OCI-LY7 (cell line): ENCODE results near the gene ELOVL5. TPM values are rescaled to one million over a fixed set of nuclear protein-coding genes. Genes with fewer than 3 reads are reported as not detected.

Source experiments
- BruUV-seq: library from RNA; stranded (reverse); fragments of 400-500 nt; replicated peaks from 2 replicates; lab custom pipeline; 2021; lab: Mats Ljungman, UMichigan
- CTCF ChIA-PET: fragments of 300-600 bp; sonication (Branson Sonifier 250); formaldehyde crosslinking; loops from one replicate; lab custom pipeline; 2022; ENCODE audit warnings: antibody characterized with exemption; ENCODE audit not compliant: unreplicated experiment; lab: Charles Lee
- POLR2A ChIA-PET: fragments of 300-600 bp; sonication (Branson Sonifier 250); formaldehyde crosslinking; loops from one replicate; lab custom pipeline; 2022; ENCODE audit warnings: antibody characterized with exemption; lab: Charles Lee
- DNase-seq: peaks from one replicate; pipeline ENCODE4 v3.0.0-alpha.2; 2015; ENCODE audit warnings: low spot score
- H2AFZ ChIP-seq: fragments of 200-600 bp; sonication (generic), shearing (Covaris generic); 2 replicates; pipeline ENCODE4 v1.6.1; 2014; ENCODE audit warnings: mild to moderate bottlenecking, antibody characterized with exemption, low read length, moderate library complexity
- H3K27ac ChIP-seq: fragments of 200-600 bp; sonication (generic); 2 replicates; pipeline ENCODE4 v1.5.1; 2014; ENCODE audit warnings: mixed run types, low read depth, mild to moderate bottlenecking, moderate library complexity, low read length, inconsistent platforms; ENCODE audit not compliant: poor library complexity, severe bottlenecking
- H3K36me3 ChIP-seq: fragments of 200-600 bp; sonication (generic); 2 replicates; pipeline ENCODE4 v1.6.1; 2014; ENCODE audit warnings: mild to moderate bottlenecking, antibody characterized with exemption, low read length, moderate library complexity, mixed read lengths; ENCODE audit not compliant: insufficient read depth
- H3K4me1 ChIP-seq: fragments of 200-600 bp; sonication (generic); 2 replicates; pipeline ENCODE4 v1.5.1; 2014; ENCODE audit warnings: mild to moderate bottlenecking, low read length; ENCODE audit not compliant: insufficient read depth, poor library complexity, severe bottlenecking
- H3K4me2 ChIP-seq: fragments of 200-600 bp; sonication (generic); 2 replicates; pipeline ENCODE4 v1.6.1; 2014; ENCODE audit warnings: mild to moderate bottlenecking, low read length
- H3K4me3 ChIP-seq: fragments of 200-600 bp; sonication (generic); 2 replicates; pipeline ENCODE4 v1.5.1; 2014; ENCODE audit warnings: mild to moderate bottlenecking, low read depth, low read length; ENCODE audit not compliant: poor library complexity, severe bottlenecking
- H3K79me2 ChIP-seq: fragments of 200-600 bp; sonication (generic); 2 replicates; pipeline ENCODE4 v1.6.1; 2016; ENCODE audit warnings: low read depth, mild to moderate bottlenecking, low read length, moderate library complexity, mixed read lengths; ENCODE audit not compliant: insufficient read depth
- H3K9me2 ChIP-seq: fragments of 200-600 bp; sonication (generic); 2 replicates; pipeline ENCODE4 v1.6.1; 2016; ENCODE audit warnings: mild to moderate bottlenecking, low read length, mixed read lengths; ENCODE audit not compliant: insufficient read depth
- H3K9me3 ChIP-seq: fragments of 200-600 bp; sonication (generic); 2 replicates; pipeline ENCODE4 v1.6.1; 2014; ENCODE audit warnings: mild to moderate bottlenecking, mixed run types, low read length, mixed read lengths
- H4K20me1 ChIP-seq: fragments of 200-600 bp; sonication (generic); 2 replicates; pipeline ENCODE4 v1.6.1; 2014; ENCODE audit warnings: mild to moderate bottlenecking, antibody characterized with exemption, low read length, moderate library complexity, mixed read lengths; ENCODE audit not compliant: insufficient read depth
- EZH2phosphoT487 ChIP-seq: fragments of 200-600 bp; sonication (generic); IDR thresholded peaks from 2 replicates; pipeline ENCODE4 v1.6.1; 2018; ENCODE audit warnings: low read depth, borderline replicate concordance, mild to moderate bottlenecking, mixed run types, antibody characterized with exemption, low read length, moderate library complexity, mixed read lengths
- intact Hi-C: fragments of 100-400 bp; cut with micrococcal nuclease; formaldehyde crosslinking; loops from one replicate; pipeline ENCODE4 v1.10.0; 2022; ENCODE audit not compliant: unreplicated experiment
- total RNA-seq, 2 experiments: library from RNA; depleted of rRNA in 1 of 2; stranded (reverse); fragments of >200 nt in 1 of 2; shearing (Covaris generic) in 1 of 2; gene quantifications; 2 replicates each; pipeline ENCODE4 v1.2.3, GENCODE V29; 2014 to 2022
- TF ChIP-seq, protein P1 (sequence below): fragments of 200-600 bp; sonication (generic); conservative IDR thresholded peaks from 2 replicates; pipeline ENCODE4 v1.5.1; 2014; ENCODE audit warnings: mild to moderate bottlenecking, antibody characterized with exemption, low read length, moderate library complexity, mixed read lengths

Gene ELOVL5
- total RNA-seq, 2 experiments from 2014 or later = 66.8 to 97.1 TPM

DNA sequence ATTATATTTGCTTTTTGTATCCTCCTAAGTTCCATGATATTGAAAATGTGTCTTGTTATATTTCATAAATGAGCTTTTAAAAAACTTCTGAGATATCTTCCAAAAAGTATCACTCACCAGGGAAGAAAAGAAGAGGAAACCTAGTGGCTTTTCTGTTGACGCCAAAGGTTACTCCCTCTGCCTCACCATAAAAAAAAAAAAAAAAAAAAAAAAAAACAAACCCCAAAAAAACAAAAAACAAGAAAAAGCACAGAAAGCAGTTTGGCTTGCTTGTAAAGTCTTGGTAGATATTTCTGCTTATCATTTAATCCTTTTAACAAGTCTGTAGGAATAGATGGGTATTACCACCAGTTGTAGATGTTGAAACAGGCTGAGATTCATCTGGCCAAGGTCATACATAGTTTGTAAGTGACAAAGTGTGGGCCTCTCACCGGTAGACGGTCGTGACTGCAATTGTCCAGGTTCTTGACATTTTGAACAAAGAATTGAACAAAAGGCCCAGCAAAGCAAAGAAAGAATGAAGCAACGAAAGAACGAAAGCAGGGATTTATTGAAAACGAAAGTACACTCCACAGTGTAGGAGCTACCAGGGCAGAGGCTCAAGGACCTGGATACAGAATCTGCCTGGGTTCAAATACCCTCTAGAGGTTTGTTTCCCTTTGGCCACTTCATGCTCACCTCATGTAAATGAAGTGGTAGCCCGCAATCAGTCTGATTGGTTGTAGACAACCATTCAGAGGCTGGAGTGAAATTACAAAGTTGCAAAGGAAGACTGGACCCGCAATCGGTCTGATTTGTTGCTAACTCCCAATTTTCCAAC lies 11.6 kb upstream of the ELOVL5 start:
- TF ChIP-seq EZH2phosphoT487 = no peak
- peaks cover 37% of the 10 kb centered on the region for H3K4me1 ChIP-seq
- peak overlapping the region; percentile 76 for H3K27ac ChIP-seq
- H3K4me3 ChIP-seq = peak overlapping the region; percentile 71
- ChIA-PET CTCF (interaction anchor here (1.1 kb wide), 1 partner anchor 13 kb away, joined by 3 read pairs; no protein-coding TSS in a partner anchor), POLR2A (interaction anchor here (0.5 to 1.6 kb wide), 15 partner anchors 9 to 207 kb away, joined by 3 to 10 read pairs (median 4); no protein-coding TSS in a partner anchor)
- no peaks in the 10 kb centered on the region for H4K20me1 ChIP-seq
- H3K36me3 ChIP-seq = no peaks in the 10 kb centered on the region
- peak overlapping the region; percentile 69 for H3K4me2 ChIP-seq
- DNase-seq = peak; percentile 38
- no peaks in the 10 kb centered on the region for H3K79me2 ChIP-seq
- intact Hi-C loops = no loop called here
- H3K9me2 ChIP-seq = no peaks in the 10 kb centered on the region
- BruUV-seq = no TSS peak
- H3K9me3 ChIP-seq = no peaks in the 10 kb centered on the region
- H2AFZ ChIP-seq = peak overlapping the region; percentile 86; the same call in 1 of the 2 replicates

DNA sequence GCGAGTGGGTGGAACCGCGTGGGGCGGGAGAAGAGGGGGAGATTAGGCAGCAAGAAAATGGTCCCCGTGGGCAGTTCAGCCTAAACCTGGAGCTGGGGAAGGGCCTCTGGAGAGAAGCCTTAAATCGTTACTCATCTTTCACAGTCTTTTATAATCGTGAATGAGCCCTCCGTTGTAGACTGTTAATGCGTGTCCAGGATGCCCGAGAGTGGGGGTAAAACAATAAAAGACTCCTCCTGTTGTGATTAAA lies 11.0 kb upstream of the ELOVL5 start:
- ChIA-PET CTCF (interaction anchor here (0.6 to 1.1 kb wide), 3 partner anchors 12 to 97 kb away, joined by 3 read pairs; no protein-coding TSS in a partner anchor), POLR2A (interaction anchor here (0.5 to 1.6 kb wide), 19 partner anchors 9 to 292 kb away, joined by 3 to 10 read pairs (median 4); no protein-coding TSS in a partner anchor)
- intact Hi-C loops = no loop called here
- Histone ChIP-seq H3K9me2 (no peaks in the 10 kb centered on the region), H2AFZ (peak overlapping the region; percentile 86), H3K27ac (peak overlapping the region; percentile 76), H4K20me1 (no peaks in the 10 kb centered on the region), H3K36me3 (no peaks in the 10 kb centered on the region), H3K79me2 (no peaks in the 10 kb centered on the region), H3K4me3 (peak overlapping the region; percentile 71), H3K4me2 (peak overlapping the region; percentile 69), H3K9me3 (no peaks in the 10 kb centered on the region), H3K4me1 (peaks cover 37% of the 10 kb centered on the region)
- no peak for DNase-seq
- BruUV-seq = TSS peak; percentile 94
- TF ChIP-seq, protein P1, sequence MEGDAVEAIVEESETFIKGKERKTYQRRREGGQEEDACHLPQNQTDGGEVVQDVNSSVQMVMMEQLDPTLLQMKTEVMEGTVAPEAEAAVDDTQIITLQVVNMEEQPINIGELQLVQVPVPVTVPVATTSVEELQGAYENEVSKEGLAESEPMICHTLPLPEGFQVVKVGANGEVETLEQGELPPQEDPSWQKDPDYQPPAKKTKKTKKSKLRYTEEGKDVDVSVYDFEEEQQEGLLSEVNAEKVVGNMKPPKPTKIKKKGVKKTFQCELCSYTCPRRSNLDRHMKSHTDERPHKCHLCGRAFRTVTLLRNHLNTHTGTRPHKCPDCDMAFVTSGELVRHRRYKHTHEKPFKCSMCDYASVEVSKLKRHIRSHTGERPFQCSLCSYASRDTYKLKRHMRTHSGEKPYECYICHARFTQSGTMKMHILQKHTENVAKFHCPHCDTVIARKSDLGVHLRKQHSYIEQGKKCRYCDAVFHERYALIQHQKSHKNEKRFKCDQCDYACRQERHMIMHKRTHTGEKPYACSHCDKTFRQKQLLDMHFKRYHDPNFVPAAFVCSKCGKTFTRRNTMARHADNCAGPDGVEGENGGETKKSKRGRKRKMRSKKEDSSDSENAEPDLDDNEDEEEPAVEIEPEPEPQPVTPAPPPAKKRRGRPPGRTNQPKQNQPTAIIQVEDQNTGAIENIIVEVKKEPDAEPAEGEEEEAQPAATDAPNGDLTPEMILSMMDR = no peak
- TF ChIP-seq EZH2phosphoT487 = no peak

DNA sequence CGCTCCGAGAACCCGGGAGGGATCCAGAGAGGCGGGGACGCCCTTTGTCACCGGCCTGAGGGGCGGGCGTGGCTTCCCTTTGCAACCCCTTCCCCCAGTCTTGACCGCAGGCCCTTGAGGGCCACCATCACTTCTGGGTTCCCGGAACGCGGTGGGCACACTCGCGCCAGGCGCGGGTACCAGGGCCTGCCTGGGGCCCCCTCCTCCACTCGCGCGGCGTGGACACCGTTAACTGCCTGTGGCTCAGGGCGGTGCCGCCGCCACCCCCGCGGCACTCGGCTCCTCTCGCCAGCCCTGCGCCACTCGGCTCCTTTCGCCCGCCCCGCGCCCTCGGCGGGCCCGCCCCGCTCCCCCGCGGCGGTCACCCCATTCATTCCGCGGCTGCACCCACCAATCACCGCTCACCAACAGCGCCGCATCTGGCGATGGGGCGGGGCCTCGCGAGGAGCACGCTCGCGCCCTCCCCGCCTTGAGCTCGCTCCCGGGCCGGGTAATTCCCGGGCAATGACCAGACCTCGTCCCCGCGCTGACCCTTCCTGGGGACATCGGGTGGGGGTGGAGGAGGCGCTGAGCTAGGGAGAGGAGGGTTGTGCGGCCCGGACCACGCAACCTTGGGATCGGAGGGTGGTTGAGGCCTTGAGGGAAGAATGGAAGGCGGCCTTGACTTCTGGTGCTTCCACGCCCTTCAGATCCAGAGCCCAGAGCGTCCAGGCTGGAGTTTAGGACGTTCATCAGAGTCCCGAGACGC lies 10.5 kb upstream of the ELOVL5 start:
- intact Hi-C loops = no loop called here

More for the DNA sequence above, 10.5 kb upstream of the ELOVL5 start:
- Histone ChIP-seq H3K4me2 (peak overlapping the region; percentile 69), H3K79me2 (no peaks in the 10 kb centered on the region), H3K36me3 (no peaks in the 10 kb centered on the region), H3K9me2 (no peaks in the 10 kb centered on the region), H3K27ac (peak overlapping the region; percentile 76), H3K4me3 (peak overlapping the region; percentile 71), H4K20me1 (no peaks in the 10 kb centered on the region), H2AFZ (peak overlapping the region; percentile 86), H3K4me1 (peaks cover 37% of the 10 kb centered on the region), H3K9me3 (no peaks in the 10 kb centered on the region)
- peak; percentile 91 for DNase-seq
- no peak for TF ChIP-seq EZH2phosphoT487
- TF ChIP-seq, protein P1 = no peak
- no TSS peak for BruUV-seq
- ChIA-PET POLR2A (interaction anchor here (0.5 to 1.6 kb wide), 19 partner anchors 10 to 291 kb away, joined by 3 to 10 read pairs (median 4); no protein-coding TSS in a partner anchor), CTCF (interaction anchor here (0.6 kb wide), 3 partner anchors 26 to 98 kb away, joined by 3 read pairs; no protein-coding TSS in a partner anchor)
